NB4 (cell line): ENCODE results near the gene PRRC2B.

Experiments used
- DNase-seq: peaks from one replicate; pipeline ENCODE4 v3.0.0; 2010; ENCODE audit warnings: low read depth
- H3K4me3 ChIP-seq: one replicate; pipeline ENCODE4 v1.5.1; 2011; ENCODE audit warnings: mild to moderate bottlenecking, low read depth, low read length, moderate library complexity
- MAX ChIP-seq: IDR thresholded peaks from 2 replicates; pipeline ENCODE4 v1.6.1; 2011; ENCODE audit warnings: low read depth, low read length
- MYC ChIP-seq: IDR thresholded peaks from 2 replicates; pipeline ENCODE4 v1.6.1; 2011; ENCODE audit warnings: low read depth, low read length
- POLR2A ChIP-seq: IDR thresholded peaks from 2 replicates; pipeline ENCODE4 v1.6.1; 2011; ENCODE audit warnings: mild to moderate bottlenecking; ENCODE audit not compliant: insufficient read length; ENCODE audit errors: extremely low read depth
- TF ChIP-seq, protein P1 (sequence below): IDR thresholded peaks from one replicate; pipeline ENCODE4 v1.5.1; 2012; ENCODE audit warnings: low read depth, low read length

Gene PRRC2B

DNA sequence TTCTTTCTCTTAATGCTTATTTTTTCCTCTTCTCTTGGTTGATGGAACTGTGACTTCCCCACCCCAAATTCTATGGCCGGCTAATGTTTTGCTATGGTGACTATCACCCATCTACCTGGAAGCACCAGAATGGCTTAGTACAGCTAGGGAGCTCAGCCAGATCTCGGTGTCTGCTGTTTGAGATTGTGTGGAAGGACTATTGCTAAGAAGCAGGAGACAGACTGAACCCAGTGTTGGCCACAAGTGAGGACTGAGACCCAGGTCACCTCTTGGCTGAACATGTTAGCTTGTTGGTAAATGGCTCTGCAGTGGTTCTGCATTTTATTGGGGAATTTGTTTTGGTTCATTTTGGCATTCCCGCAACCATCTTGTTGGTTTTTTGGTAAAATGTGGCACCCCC is 2.7 kb downstream of the PRRC2B start:
- TF ChIP-seq, protein P1, sequence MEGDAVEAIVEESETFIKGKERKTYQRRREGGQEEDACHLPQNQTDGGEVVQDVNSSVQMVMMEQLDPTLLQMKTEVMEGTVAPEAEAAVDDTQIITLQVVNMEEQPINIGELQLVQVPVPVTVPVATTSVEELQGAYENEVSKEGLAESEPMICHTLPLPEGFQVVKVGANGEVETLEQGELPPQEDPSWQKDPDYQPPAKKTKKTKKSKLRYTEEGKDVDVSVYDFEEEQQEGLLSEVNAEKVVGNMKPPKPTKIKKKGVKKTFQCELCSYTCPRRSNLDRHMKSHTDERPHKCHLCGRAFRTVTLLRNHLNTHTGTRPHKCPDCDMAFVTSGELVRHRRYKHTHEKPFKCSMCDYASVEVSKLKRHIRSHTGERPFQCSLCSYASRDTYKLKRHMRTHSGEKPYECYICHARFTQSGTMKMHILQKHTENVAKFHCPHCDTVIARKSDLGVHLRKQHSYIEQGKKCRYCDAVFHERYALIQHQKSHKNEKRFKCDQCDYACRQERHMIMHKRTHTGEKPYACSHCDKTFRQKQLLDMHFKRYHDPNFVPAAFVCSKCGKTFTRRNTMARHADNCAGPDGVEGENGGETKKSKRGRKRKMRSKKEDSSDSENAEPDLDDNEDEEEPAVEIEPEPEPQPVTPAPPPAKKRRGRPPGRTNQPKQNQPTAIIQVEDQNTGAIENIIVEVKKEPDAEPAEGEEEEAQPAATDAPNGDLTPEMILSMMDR, result no peak
- no peak for TF ChIP-seq MYC
- TF ChIP-seq MAX, result no peak
- no peak for TF ChIP-seq POLR2A
- DNase-seq, result no peak
- H3K4me3 ChIP-seq, result peak overlapping the region; percentile 43

DNA sequence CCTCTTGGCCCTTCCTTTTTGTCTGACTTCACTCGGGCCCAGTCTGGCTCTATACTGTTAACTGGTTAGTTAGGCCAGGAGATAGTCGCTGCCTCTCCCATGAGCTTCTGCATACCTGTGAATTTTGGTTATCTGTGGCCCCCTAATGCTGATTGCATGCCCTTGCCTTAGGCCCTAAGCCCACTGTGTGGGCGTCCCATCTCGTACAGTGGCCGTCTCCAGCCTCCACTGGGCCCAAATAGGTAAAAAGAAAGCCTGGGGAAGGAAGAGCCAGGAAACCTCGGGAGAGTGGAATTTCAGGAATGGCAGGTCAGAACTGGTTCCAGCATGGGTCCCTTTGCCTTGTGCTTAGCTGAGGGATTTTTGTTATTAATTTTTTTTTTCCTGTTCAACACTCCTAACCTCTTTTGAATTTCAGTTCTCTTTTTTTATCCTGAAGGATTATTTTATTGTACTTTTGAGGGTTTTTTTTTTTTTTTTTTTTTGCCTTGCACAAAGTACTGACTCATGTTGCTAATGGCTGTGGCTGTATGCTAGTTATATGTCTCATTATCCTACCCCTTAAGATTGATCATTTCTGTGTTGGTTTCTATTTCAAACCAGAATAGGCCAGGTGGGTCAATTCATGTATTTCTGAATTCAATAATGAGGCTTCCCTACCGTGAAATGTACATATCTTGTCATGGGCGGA is 3.4 kb downstream of the PRRC2B start:
- TF ChIP-seq MYC (no peak), MAX (no peak), POLR2A (no peak)
- TF ChIP-seq, protein P1, result no peak
- no peak for DNase-seq
- peak overlapping the region; percentile 43 for H3K4me3 ChIP-seq

GRCh38 chr9:131398204-131398603 is 4.3 kb downstream of the PRRC2B start:
- DNase-seq, result peak; percentile 73
- no peak for TF ChIP-seq MYC
- no peak for TF ChIP-seq POLR2A
- TF ChIP-seq MAX, result no peak
- TF ChIP-seq, protein P1, result no peak
- H3K4me3 ChIP-seq, result peak overlapping the region; percentile 28

- no peak overlapping the region for H3K4me3 ChIP-seq
- DNase-seq, result no peak
- TF ChIP-seq MYC, result no peak
- TF ChIP-seq, protein P1, result no peak
- TF ChIP-seq POLR2A, result no peak
- TF ChIP-seq MAX, result no peak
Measured at GRCh38 chr9:131399972-131400371, 6.1 kb downstream of the PRRC2B start.

DNA sequence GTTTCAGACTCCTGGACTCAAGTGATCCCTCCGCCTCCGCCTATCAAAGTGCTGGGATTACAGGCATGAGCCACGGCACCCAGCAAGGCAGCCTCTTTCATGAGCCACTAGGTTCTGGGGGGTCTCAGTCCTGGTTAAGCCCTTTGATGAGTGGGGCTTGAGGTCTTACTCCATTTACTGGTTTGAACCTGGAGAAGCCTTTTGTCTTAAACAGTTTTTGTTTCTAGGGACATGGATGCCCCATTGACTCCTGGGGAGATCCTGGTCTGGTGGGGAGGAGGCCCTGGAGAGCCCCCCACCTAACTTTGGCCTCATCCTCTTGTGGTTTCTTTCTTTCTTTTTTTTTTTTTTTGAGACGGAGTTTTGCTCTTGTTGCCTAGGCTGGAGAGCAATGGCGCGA is 6.7 kb downstream of the PRRC2B start:
- no peak for DNase-seq

More for the DNA sequence above, 6.7 kb downstream of the PRRC2B start:
- no peak overlapping the region for H3K4me3 ChIP-seq
- TF ChIP-seq MAX (no peak), POLR2A (no peak), MYC (no peak)
- TF ChIP-seq, protein P1, result no peak
